H9 (cell line): ENCODE results near the gene ECE1. TPM values are rescaled to one million over a fixed set of nuclear protein-coding genes. Genes with fewer than 3 reads are reported as not detected.

ENCODE experiments used
- DNase-seq: peaks from one replicate; pipeline ENCODE4 v3.0.0-alpha.2; 2017
- H2AFZ ChIP-seq: one replicate; pipeline ENCODE4 v1.6.1; 2013; ENCODE audit warnings: mild to moderate bottlenecking, low read length, control low read depth, moderate library complexity
- H2AK5ac ChIP-seq: 2 replicates; pipeline ENCODE4 v1.6.1; 2013; ENCODE audit warnings: low read length, control low read depth, mixed read lengths; ENCODE audit not compliant: insufficient read length
- H2BK120ac ChIP-seq: one replicate; pipeline ENCODE4 v1.6.1; 2013; ENCODE audit warnings: low read depth, mild to moderate bottlenecking, low read length, control low read depth, inconsistent platforms; ENCODE audit not compliant: poor library complexity, severe bottlenecking
- H2BK12ac ChIP-seq: 2 replicates; pipeline ENCODE4 v1.6.1; 2013; ENCODE audit warnings: low read length, control low read depth, mixed read lengths, low read depth; ENCODE audit not compliant: insufficient read length
- H2BK15ac ChIP-seq: 2 replicates; pipeline ENCODE4 v1.6.1; 2013; ENCODE audit warnings: low read depth, low read length, control low read depth
- H2BK20ac ChIP-seq: one replicate; pipeline ENCODE4 v1.6.1; 2013; ENCODE audit warnings: low read depth, mild to moderate bottlenecking, low read length, control low read depth, inconsistent platforms; ENCODE audit not compliant: poor library complexity, severe bottlenecking
- H2BK5ac ChIP-seq: 2 replicates; pipeline ENCODE4 v1.6.1; 2013; ENCODE audit warnings: low read length, control low read depth, mixed read lengths; ENCODE audit not compliant: insufficient read length
- H3K14ac ChIP-seq: 2 replicates; pipeline ENCODE4 v1.6.1; 2013; ENCODE audit warnings: low read length, control low read depth; ENCODE audit not compliant: insufficient read depth
- H3K18ac ChIP-seq: 2 replicates; pipeline ENCODE4 v1.6.1; 2013; ENCODE audit warnings: low read depth, mild to moderate bottlenecking, mixed read lengths, low read length, control low read depth; ENCODE audit not compliant: insufficient read length
- H3K23ac ChIP-seq: 2 replicates; pipeline ENCODE4 v1.6.1; 2013; ENCODE audit warnings: low read length, control low read depth, mixed read lengths, low read depth; ENCODE audit not compliant: insufficient read length
- H3K23me2 ChIP-seq: 2 replicates; pipeline ENCODE4 v1.6.1; 2013; ENCODE audit warnings: low read depth, mild to moderate bottlenecking, mixed read lengths, low read length, control low read depth; ENCODE audit not compliant: insufficient read length, poor library complexity, severe bottlenecking
- H3K27ac ChIP-seq: 2 replicates; pipeline ENCODE4 v1.5.1; 2013; ENCODE audit warnings: low read length, control low read depth, mixed read lengths, low read depth; ENCODE audit not compliant: insufficient read length
- H3K27me3 ChIP-seq: 2 replicates; pipeline ENCODE4 v1.6.1; 2013; ENCODE audit warnings: low read length, control low read depth, inconsistent platforms; ENCODE audit not compliant: insufficient read depth
- H3K4ac ChIP-seq: 2 replicates; pipeline ENCODE4 v1.6.1; 2013; ENCODE audit warnings: low read depth, mild to moderate bottlenecking, control low read depth, inconsistent platforms, low read length, moderate library complexity
- H3K4me1 ChIP-seq: 2 replicates; pipeline ENCODE4 v1.6.1; 2013; ENCODE audit warnings: low read length, control low read depth, inconsistent platforms; ENCODE audit not compliant: insufficient read depth
- H3K4me2 ChIP-seq: 2 replicates; pipeline ENCODE4 v1.6.1; 2013; ENCODE audit warnings: low read length, control low read depth, mixed read lengths; ENCODE audit not compliant: insufficient read length, insufficient read depth
- H3K56ac ChIP-seq: 2 replicates; pipeline ENCODE4 v1.6.1; 2013; ENCODE audit warnings: low read depth, mild to moderate bottlenecking, mixed read lengths, low read length, control low read depth; ENCODE audit not compliant: insufficient read length
- H3K79me1 ChIP-seq: 2 replicates; pipeline ENCODE4 v1.6.1; 2013; ENCODE audit warnings: low read depth, mild to moderate bottlenecking, moderate library complexity, low read length, control low read depth, inconsistent platforms; ENCODE audit not compliant: insufficient read depth, poor library complexity, severe bottlenecking
- H3K79me2 ChIP-seq: 2 replicates; pipeline ENCODE4 v1.6.1; 2013; ENCODE audit warnings: low read length, control low read depth, inconsistent platforms; ENCODE audit not compliant: insufficient read depth
- H3K9ac ChIP-seq: 2 replicates; pipeline ENCODE4 v1.6.1; 2013; ENCODE audit warnings: low read length, control low read depth, mixed read lengths; ENCODE audit not compliant: insufficient read length; ENCODE audit errors: extremely low read depth
- H3K9me3 ChIP-seq: one replicate; pipeline ENCODE4 v1.6.1; 2013; ENCODE audit warnings: low read depth, low read length, inconsistent platforms; ENCODE audit not compliant: control insufficient read depth
- H3T11ph ChIP-seq: one replicate; pipeline ENCODE4 v1.6.1; 2013; ENCODE audit warnings: mild to moderate bottlenecking, low read length, control low read depth, inconsistent platforms
- H4K20me1 ChIP-seq: one replicate; pipeline ENCODE4 v1.6.1; 2013; ENCODE audit not compliant: control insufficient read depth, insufficient read length, insufficient read depth
- H4K5ac ChIP-seq: 2 replicates; pipeline ENCODE4 v1.6.1; 2013; ENCODE audit warnings: low read depth, mild to moderate bottlenecking, mixed read lengths, low read length, control low read depth; ENCODE audit not compliant: insufficient read length
- H4K8ac ChIP-seq: replicated peaks from 2 replicates; pipeline ENCODE4 v1.6.1; 2013; ENCODE audit warnings: low read length, control low read depth, mixed read lengths, low read depth; ENCODE audit not compliant: insufficient read length
- H4K91ac ChIP-seq: 2 replicates; pipeline ENCODE4 v1.6.1; 2013; ENCODE audit warnings: low read depth, mild to moderate bottlenecking, moderate library complexity, mixed read lengths, low read length, control low read depth; ENCODE audit not compliant: insufficient read length
- H3K27ac Mint-ChIP-seq, 3 experiments: 2 replicates in 2 of 3; 3 replicates in 1 of 3; pipeline ENCODE4 v1.8.0; 2020 to 2021; ENCODE audit warnings: mixed read lengths in 3 of 3, mild to moderate bottlenecking in 1 of 3, moderate library complexity in 1 of 3
- H3K27me3 Mint-ChIP-seq: 2 replicates; pipeline ENCODE4 v1.8.0; 2021; ENCODE audit warnings: low read depth, mild to moderate bottlenecking, moderate library complexity, mixed read lengths
- H3K36me3 Mint-ChIP-seq, 3 experiments: 2 replicates in 2 of 3; 3 replicates in 1 of 3; pipeline ENCODE4 v1.8.0; 2020 to 2021; ENCODE audit warnings: low read depth in 3 of 3, mixed read lengths in 3 of 3; ENCODE audit not compliant: insufficient read depth in 1 of 3
- H3K4me1 Mint-ChIP-seq, 2 experiments: 2 replicates each; pipeline ENCODE4 v1.8.0; 2020; ENCODE audit warnings: mixed read lengths in 2 of 2
- H3K4me3 Mint-ChIP-seq, 2 experiments: 2 replicates in 1 of 2; 3 replicates in 1 of 2; pipeline ENCODE4 v1.8.0; 2020 to 2021; ENCODE audit warnings: mild to moderate bottlenecking in 2 of 2, mixed read lengths in 2 of 2, moderate library complexity in 1 of 2
- H3K9me3 Mint-ChIP-seq, 2 experiments: 2 replicates in 1 of 2; 3 replicates in 1 of 2; pipeline ENCODE4 v1.8.0; 2020; ENCODE audit warnings: mild to moderate bottlenecking in 2 of 2, mixed read lengths in 2 of 2, moderate library complexity in 1 of 2
- WGBS: extraction: QIAGEN DNeasy Blood & Tissue Kit; methylation state at CpG from one replicate; pipeline ENCODE4 v1.1.7; 2013; ENCODE audit warnings: missing lambda C conversion rate, low lambda C conversion rate, mixed read lengths; ENCODE audit not compliant: insufficient read length; ENCODE audit errors: extremely low coverage; 5-methylcytosine and 5-hydroxymethylcytosine counted together
- total RNA-seq: library from RNA; stranded (reverse); gene quantifications from 2 replicates; pipeline ENCODE4 v1.2.1, GENCODE V29; 2021
- TF ChIP-seq, protein P1 (sequence below): fragments of 200-600 bp; sonication (generic); conservative IDR thresholded peaks from 3 replicates; pipeline ENCODE4 v1.8.0; 2021; ENCODE audit warnings: antibody characterized with exemption, mild to moderate bottlenecking

Gene ECE1
- total RNA-seq, 1 experiment from 2014 or later: 31.1 TPM

- DNase-seq: peak; percentile 70
- Histone ChIP-seq H2AK5ac (no peak overlapping the region), H2BK5ac (no peak overlapping the region), H3K4ac (no peak overlapping the region), H3K27ac (no peak overlapping the region), H3K23ac (no peak overlapping the region), H3K14ac (no peak overlapping the region), H3K79me2 (no peaks in the 10 kb centered on the region), H3K9me3 (no peaks in the 10 kb centered on the region), H3T11ph (no peak overlapping the region), H2BK12ac (no peak overlapping the region), H3K4me2 (no peak overlapping the region), H3K18ac (no peak overlapping the region), H3K79me1 (no peaks in the 10 kb centered on the region), H2BK20ac (no peak overlapping the region), H4K5ac (no peak overlapping the region), H3K27me3 (no peaks in the 10 kb centered on the region), H4K20me1 (no peaks in the 10 kb centered on the region), H2BK120ac (no peak overlapping the region), H4K91ac (no peak overlapping the region), H2BK15ac (no peak overlapping the region), H2AFZ (no peak overlapping the region), H3K9ac (no peak overlapping the region), H4K8ac (no peak overlapping the region), H3K23me2 (no peaks in the 10 kb centered on the region), H3K4me1 (peaks cover 3% of the 10 kb centered on the region; the same call in 1 of the 2 replicates), H3K56ac (no peak overlapping the region)
- Mint-ChIP-seq H3K4me1 (peaks cover 50 to 61% of the 10 kb centered on the region in 2 experiments), H3K27ac (peak overlapping the region in 2 of 3 experiments; percentile 67 to 97; a peak in 4 of 7 replicates), H3K27me3 (no peaks in the 10 kb centered on the region; the same call in 1 of the 2 replicates), H3K9me3 (peaks cover 0 to 3% of the 10 kb centered on the region in 2 experiments; a peak in 2 of 5 replicates), H3K4me3 (peak overlapping the region in 1 of 2 experiments; percentile 56; a peak in 3 of 5 replicates), H3K36me3 (peaks cover 3 to 5% (median 4%) of the 10 kb centered on the region in 3 experiments; a peak in 6 of 7 replicates)
- TF ChIP-seq, protein P1, sequence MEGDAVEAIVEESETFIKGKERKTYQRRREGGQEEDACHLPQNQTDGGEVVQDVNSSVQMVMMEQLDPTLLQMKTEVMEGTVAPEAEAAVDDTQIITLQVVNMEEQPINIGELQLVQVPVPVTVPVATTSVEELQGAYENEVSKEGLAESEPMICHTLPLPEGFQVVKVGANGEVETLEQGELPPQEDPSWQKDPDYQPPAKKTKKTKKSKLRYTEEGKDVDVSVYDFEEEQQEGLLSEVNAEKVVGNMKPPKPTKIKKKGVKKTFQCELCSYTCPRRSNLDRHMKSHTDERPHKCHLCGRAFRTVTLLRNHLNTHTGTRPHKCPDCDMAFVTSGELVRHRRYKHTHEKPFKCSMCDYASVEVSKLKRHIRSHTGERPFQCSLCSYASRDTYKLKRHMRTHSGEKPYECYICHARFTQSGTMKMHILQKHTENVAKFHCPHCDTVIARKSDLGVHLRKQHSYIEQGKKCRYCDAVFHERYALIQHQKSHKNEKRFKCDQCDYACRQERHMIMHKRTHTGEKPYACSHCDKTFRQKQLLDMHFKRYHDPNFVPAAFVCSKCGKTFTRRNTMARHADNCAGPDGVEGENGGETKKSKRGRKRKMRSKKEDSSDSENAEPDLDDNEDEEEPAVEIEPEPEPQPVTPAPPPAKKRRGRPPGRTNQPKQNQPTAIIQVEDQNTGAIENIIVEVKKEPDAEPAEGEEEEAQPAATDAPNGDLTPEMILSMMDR: no peak
- WGBS: no CpG with 5 or more reads among the region's 6 CpGs
Measured at GRCh38 chr1:21307663-21308305, 17.5 kb upstream of the ECE1 start.
